Pancreas (tissue), 10 donors: ENCODE results near the gene CCNI. TPM values are rescaled to one million over a fixed set of nuclear protein-coding genes. Genes with fewer than 3 reads are reported as not detected.

ENCODE experiments used
- ATAC-seq, 4 donors: fragments of 200-7000 bp; cut with Tn5 transposase; one replicate each; pipeline versions ENCODE4 v1.8.0 to v1.9.1; 2020; ENCODE audit warnings: mild to moderate bottlenecking in 4 of 4, moderate library complexity in 4 of 4
- DNase-seq, 6 donors: peaks; one replicate each; pipeline ENCODE4 v3.0.0-alpha.2; 2020
- FAIRE-seq: peaks from 2 replicates; lab custom pipeline; 2012; peaks lifted over from hg19 to GRCh38; lab: Jason Lieb, UNC
- H3K27ac ChIP-seq, 4 donors: fragments of 200-600 bp; sonication (generic); 1 replicate in 3 of 4; 2 replicates in 1 of 4; pipeline versions ENCODE4 v1.5.0 to v1.8.0; 2020
- H3K27me3 ChIP-seq, 4 donors: fragments of 200-600 bp; one replicate each; pipeline ENCODE4 v1.8.0; 2021
- H3K36me3 ChIP-seq, 3 donors: fragments of 200-600 bp; sonication (generic) in 1 of 3; one replicate each; pipeline versions ENCODE4 v1.5.0 to v1.8.0; 2020 to 2021
- H3K4me1 ChIP-seq, 3 donors: fragments of 200-600 bp; one replicate each; pipeline ENCODE4 v1.8.0; 2021
- H3K4me3 ChIP-seq, 4 donors: fragments of 200-600 bp; sonication (generic) in 2 of 4; one replicate each; pipeline versions ENCODE4 v1.5.0 to v1.8.0; 2020 to 2021
- H3K9me3 ChIP-seq, 4 donors: fragments of 200-600 bp; one replicate each; pipeline ENCODE4 v1.8.0; 2021
- WGBS, 2 donors: extraction: QIAGEN DNeasy Blood & Tissue Kit; methylation state at CpG; one replicate each; pipeline ENCODE4 v1.1.7; 2013; 5-methylcytosine and 5-hydroxymethylcytosine counted together
- intact Hi-C, 3 donors: fragments of 100-400 bp; cut with DNase I; formaldehyde crosslinking; loops; one replicate each; pipeline versions ENCODE4 v1.11.1 to v1.14.2; 2022
- polyA plus RNA-seq, 2 donors: library from polyadenylated mRNA; stranded (reverse); fragments of 200-250 nt; gene quantifications; one replicate each; pipeline ENCODE4 v1.2.3, GENCODE V29; 2013
- total RNA-seq, 6 donors: library from RNA; stranded (reverse); fragmentation: NEBNext Ultra II Directional in 4 of 6; extraction: Animal tissue kit (Norgen Biotek cat#: 25700) in 4 of 6; gene quantifications; one replicate each; pipeline versions ENCODE4 v1.2.1 to v1.2.4, GENCODE V29; 2021 to 2023
- TF ChIP-seq, protein P1 (sequence below), 4 donors: fragments of 200-600 bp; sonication (generic) in 3 of 4; IDR thresholded peaks; one replicate each; pipeline versions ENCODE4 v1.5.0 to v1.8.0; 2021; ENCODE audit warnings: antibody characterized with exemption in 4 of 4
- donor health status: healthy with polysubstance abuse.
- donor health status: DM: no; HTN: no; CAD: no; lungs with moderate emphysema.
- donor health status: DM: no; HTN: no; CAD: no.
- donor health status: control.
- donor health status: control.
- donor health status: Bipolar disorder and iron deficiency.
- donor health status: DM: yes; HTN: yes; CAD: no.
- donor health status: DM: no; HTN: no; CAD: no.
- donor health status: DM: no; HTN: no; CAD: no.
- donor health status: DM: yes; HTN: yes; CAD: no.

CCNI gene
- total and polyA plus RNA-seq, 8 donors = 33.3 to 196 (median 152) TPM

DNA sequence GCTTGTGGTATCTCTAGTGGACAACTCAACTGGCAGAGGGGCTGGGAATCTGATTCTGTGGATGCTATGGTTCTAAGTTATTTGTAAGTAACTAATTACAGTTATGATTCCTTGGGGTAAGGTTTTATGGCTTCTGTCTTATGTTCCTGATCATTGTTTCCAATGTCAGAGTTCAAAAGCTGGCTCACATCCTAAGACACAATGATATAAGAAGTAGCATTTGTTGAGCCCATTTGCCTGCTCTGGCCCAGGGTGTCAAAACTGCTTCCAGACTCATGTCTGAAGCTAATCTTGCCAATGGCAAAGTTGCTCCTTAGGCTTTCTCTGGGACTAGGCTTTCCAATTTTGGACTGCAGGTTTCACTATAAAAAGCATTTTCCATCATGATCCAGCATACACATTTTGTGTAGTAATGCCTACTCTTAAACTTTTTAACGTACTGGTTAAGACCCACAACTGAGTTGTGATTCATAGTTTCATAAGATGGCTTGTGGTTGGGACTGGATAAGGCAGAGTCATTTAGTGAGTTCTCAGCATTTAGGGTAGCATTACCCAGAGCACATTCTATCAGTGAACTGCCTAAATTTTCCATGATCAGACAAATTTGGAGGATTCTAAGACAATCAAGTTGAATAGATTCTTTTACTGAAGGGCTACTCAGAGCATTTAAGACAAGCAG is 50.0 kb downstream of the CCNI start:
- Histone ChIP-seq H3K4me1 (peaks cover 0 to 3% (median 0%) of the 10 kb centered on the region in 3 donors), H3K4me3 (no peak overlapping the region), H3K36me3 (peaks cover 0 to 26% (median 0%) of the 10 kb centered on the region in 3 donors), H3K9me3 (no peaks in the 10 kb centered on the region), H3K27me3 (no peaks in the 10 kb centered on the region), H3K27ac (no peak overlapping the region)
- FAIRE-seq = no peak
- TF ChIP-seq, protein P1, sequence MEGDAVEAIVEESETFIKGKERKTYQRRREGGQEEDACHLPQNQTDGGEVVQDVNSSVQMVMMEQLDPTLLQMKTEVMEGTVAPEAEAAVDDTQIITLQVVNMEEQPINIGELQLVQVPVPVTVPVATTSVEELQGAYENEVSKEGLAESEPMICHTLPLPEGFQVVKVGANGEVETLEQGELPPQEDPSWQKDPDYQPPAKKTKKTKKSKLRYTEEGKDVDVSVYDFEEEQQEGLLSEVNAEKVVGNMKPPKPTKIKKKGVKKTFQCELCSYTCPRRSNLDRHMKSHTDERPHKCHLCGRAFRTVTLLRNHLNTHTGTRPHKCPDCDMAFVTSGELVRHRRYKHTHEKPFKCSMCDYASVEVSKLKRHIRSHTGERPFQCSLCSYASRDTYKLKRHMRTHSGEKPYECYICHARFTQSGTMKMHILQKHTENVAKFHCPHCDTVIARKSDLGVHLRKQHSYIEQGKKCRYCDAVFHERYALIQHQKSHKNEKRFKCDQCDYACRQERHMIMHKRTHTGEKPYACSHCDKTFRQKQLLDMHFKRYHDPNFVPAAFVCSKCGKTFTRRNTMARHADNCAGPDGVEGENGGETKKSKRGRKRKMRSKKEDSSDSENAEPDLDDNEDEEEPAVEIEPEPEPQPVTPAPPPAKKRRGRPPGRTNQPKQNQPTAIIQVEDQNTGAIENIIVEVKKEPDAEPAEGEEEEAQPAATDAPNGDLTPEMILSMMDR (IDR thresholded peaks at IDR 0.05) = no peak
- no peak for ATAC-seq
- intact Hi-C loops = no loop called here
- no peak for DNase-seq
- 90 to 95% methylated on average over 1 of the region's 1 CpG for WGBS, 2 donors

DNA sequence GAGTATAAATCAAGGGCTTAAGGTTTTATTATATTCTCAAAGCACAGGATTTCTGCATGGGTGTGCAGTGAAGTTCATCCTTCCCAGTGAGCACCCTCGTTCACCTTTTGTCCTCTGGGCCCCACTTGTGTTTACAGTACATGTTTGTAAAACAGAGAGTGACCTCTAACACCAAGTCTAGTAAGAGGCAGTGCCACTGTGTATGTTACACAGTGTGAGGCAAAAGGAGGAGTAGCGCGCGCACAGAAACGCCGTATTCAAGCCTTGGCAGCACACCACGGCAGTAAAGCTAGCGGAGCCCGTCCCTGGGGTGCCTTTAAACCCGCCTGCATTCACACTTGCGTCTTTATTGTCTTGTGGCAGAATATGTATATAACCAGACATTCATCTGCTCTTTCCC is 51.9 kb downstream of the CCNI start:
- intact Hi-C loops = no loop called here
- Histone ChIP-seq H3K4me1 (peaks cover 0 to 3% (median 0%) of the 10 kb centered on the region in 3 donors), H3K36me3 (peaks cover 0 to 24% (median 0%) of the 10 kb centered on the region in 3 donors), H3K9me3 (no peaks in the 10 kb centered on the region), H3K27me3 (no peaks in the 10 kb centered on the region), H3K4me3 (no peak overlapping the region), H3K27ac (no peak overlapping the region)
- no peak for ATAC-seq
- no peak for FAIRE-seq
- no peak for DNase-seq
- TF ChIP-seq, protein P1 (IDR thresholded peaks at IDR 0.05) = no peak
- 93% methylated on average over 11 of the region's 11 CpGs for WGBS, 2 donors

DNA sequence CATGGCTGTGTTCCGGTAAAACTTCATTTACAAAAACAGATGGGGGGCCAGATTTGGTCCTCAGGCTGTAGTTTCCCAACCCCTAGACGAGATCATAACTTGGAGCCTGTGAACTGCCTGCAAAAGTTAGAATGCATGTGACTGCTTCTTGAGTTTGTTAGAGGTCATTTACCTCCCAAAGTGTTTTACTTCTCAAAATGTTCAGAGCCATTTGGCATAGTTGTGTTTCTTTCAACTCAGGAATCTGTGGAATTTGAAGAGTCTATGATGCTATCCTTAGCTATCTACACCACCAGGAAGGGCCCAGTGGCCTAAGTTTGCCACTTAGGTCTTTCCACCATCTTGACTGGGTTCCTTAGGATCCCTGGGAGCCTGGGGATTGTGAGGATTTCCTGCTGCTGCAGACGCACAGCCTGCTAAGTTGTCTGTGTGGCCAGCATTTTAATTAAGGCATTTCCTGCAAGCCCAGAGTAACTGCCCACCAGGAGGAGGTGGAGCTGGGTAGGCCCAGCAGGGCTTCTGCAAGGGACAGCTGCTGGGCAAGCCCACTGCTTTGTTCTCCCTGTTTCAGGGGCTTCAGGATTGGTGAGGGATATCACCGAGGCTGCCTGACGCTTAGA is 53.1 kb downstream of the CCNI start:
- no peak for ATAC-seq
- Histone ChIP-seq H3K27me3 (no peaks in the 10 kb centered on the region), H3K9me3 (no peaks in the 10 kb centered on the region), H3K4me1 (peaks cover 0 to 3% (median 0%) of the 10 kb centered on the region in 3 donors), H3K27ac (no peak overlapping the region), H3K4me3 (no peak overlapping the region), H3K36me3 (peaks cover 0 to 17% (median 0%) of the 10 kb centered on the region in 3 donors)
- no peak for DNase-seq
- no peak for FAIRE-seq
- intact Hi-C loops = no loop called here
- TF ChIP-seq, protein P1 (IDR thresholded peaks at IDR 0.05) = no peak
- 84 to 89% methylated on average over 5 of the region's 5 CpGs for WGBS, 2 donors

DNA sequence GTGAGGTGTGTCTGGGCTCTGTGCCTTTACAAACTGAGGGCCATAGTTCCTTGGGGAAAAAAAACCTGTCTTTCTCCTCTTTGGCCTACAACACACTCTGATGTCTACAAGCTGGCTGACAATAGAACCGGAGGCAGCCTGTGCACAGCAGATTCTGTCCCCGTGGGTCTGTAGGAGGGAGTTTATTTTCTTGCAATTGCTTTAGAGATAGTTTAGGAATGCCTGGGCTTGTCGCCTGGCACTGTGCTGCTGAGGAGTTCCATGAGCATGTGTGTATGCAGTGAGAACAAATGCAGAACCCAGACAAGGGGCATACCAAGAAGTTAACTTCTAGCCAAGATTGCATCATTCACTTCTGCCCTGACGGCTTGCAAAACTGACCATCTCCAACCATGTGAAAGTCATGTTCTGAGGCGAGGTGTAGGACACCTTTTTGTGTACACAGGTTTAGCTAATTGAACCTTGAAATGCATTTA is 54.1 kb downstream of the CCNI start:
- ATAC-seq (peak in 3 of 4 donors; percentile 11 to 54 (median 51)), DNase-seq (no peak), FAIRE-seq (no peak)
- Histone ChIP-seq H3K9me3 (no peaks in the 10 kb centered on the region), H3K27me3 (no peaks in the 10 kb centered on the region), H3K4me3 (no peak overlapping the region), H3K36me3 (peaks cover 0 to 14% (median 0%) of the 10 kb centered on the region in 3 donors), H3K27ac (no peak overlapping the region), H3K4me1 (peaks cover 0 to 3% (median 0%) of the 10 kb centered on the region in 3 donors)
- WGBS, 2 donors = 55% methylated on average over 5 of the region's 5 CpGs
- intact Hi-C loops = no loop called here
- TF ChIP-seq, protein P1 (IDR thresholded peaks at IDR 0.05) = no peak
